Upper lobe of right lung (tissue), 1 donor: ENCODE results near the gene EIPR1. TPM values are rescaled to one million over a fixed set of nuclear protein-coding genes. Genes with fewer than 3 reads are reported as not detected.
A peak's percentile ranks its signal among the peaks of the same experiment; 100 is the strongest.
"Not testable (repeated sequence)": the region's sequence is repeated elsewhere in the genome, so short reads cannot be mapped to it uniquely, and the experiment has no call there.

ENCODE experiments used
- ATAC-seq: fragments of 200-7000 bp; cut with Tn5 transposase; one replicate; pipeline ENCODE4 v1.9.1; 2020; ENCODE audit warnings: mild to moderate bottlenecking, moderate library complexity
- DNase-seq: peaks from one replicate; pipeline ENCODE4 v3.0.0-alpha.2; 2020
- H3K27ac ChIP-seq: fragments of 200-600 bp; one replicate; pipeline ENCODE4 v1.8.0; 2022
- H3K27me3 ChIP-seq: fragments of 200-600 bp; one replicate; pipeline ENCODE4 v1.8.0; 2022; ENCODE audit warnings: mild to moderate bottlenecking
- H3K36me3 ChIP-seq: fragments of 200-600 bp; one replicate; pipeline ENCODE4 v1.8.0; 2022
- H3K4me1 ChIP-seq: fragments of 200-600 bp; one replicate; pipeline ENCODE4 v1.8.0; 2022
- H3K4me3 ChIP-seq: fragments of 200-600 bp; one replicate; pipeline ENCODE4 v1.8.0; 2022; ENCODE audit warnings: mild to moderate bottlenecking
- H3K9me3 ChIP-seq: fragments of 200-600 bp; one replicate; pipeline ENCODE4 v1.8.0; 2022
- CTCF ChIP-seq: fragments of 200-600 bp; IDR thresholded peaks from one replicate; pipeline ENCODE4 v1.8.0; 2022; ENCODE audit warnings: antibody characterized with exemption
- intact Hi-C: fragments of 100-400 bp; cut with DNase I; formaldehyde crosslinking; loops from one replicate; pipeline ENCODE4 v1.11.0; 2022
- total RNA-seq: library from RNA; stranded (reverse); fragmentation: NEBNext Ultra II Directional; extraction: Animal tissue kit (Norgen Biotek cat#: 25700); gene quantifications from one replicate; pipeline ENCODE4 v1.2.1, GENCODE V29; 2021
- donor health status: DM: no; HTN: yes; CAD: no; lungs with severe emphysema.

The EIPR1 gene
- total RNA-seq, 1 donor from 2014 or later: 16.6 TPM

- no peaks in the 10 kb centered on the region for H3K9me3 ChIP-seq
- no peak for DNase-seq
- intact Hi-C loops: no loop called here
Observed at GRCh38 chr2:3184167-3184566, 193.5 kb downstream of the EIPR1 start.

GRCh38 chr2:3183766-3184165 lies 193.9 kb downstream of the EIPR1 start:
- no peak overlapping the region for H3K27ac ChIP-seq
- H3K36me3 ChIP-seq: no peaks in the 10 kb centered on the region
- no peaks in the 10 kb centered on the region for H3K27me3 ChIP-seq
- DNase-seq: no peak
- H3K4me3 ChIP-seq: no peak overlapping the region
- intact Hi-C loops: no loop called here
- TF ChIP-seq CTCF: no peak
- ATAC-seq: no peak
- H3K4me1 ChIP-seq: no peaks in the 10 kb centered on the region
- no peaks in the 10 kb centered on the region for H3K9me3 ChIP-seq

More at GRCh38 chr2:3184167-3184566, 193.5 kb downstream of the EIPR1 start:
- H3K27me3 ChIP-seq: no peaks in the 10 kb centered on the region
- no peaks in the 10 kb centered on the region for H3K36me3 ChIP-seq
- no peak overlapping the region for H3K4me3 ChIP-seq
- ATAC-seq: no peak
- no peak for TF ChIP-seq CTCF
- H3K4me1 ChIP-seq: no peaks in the 10 kb centered on the region
- no peak overlapping the region for H3K27ac ChIP-seq

- Histone ChIP-seq H3K27ac (no peak overlapping the region), H3K4me3 (no peak overlapping the region), H3K9me3 (no peaks in the 10 kb centered on the region), H3K36me3 (no peaks in the 10 kb centered on the region), H3K4me1 (no peaks in the 10 kb centered on the region), H3K27me3 (no peaks in the 10 kb centered on the region)
- no peak for DNase-seq
- intact Hi-C loops: no loop called here
- no peak for TF ChIP-seq CTCF
- ATAC-seq: no peak
Observed at GRCh38 chr2:3182848-3183247, 194.8 kb downstream of the EIPR1 start.

DNA sequence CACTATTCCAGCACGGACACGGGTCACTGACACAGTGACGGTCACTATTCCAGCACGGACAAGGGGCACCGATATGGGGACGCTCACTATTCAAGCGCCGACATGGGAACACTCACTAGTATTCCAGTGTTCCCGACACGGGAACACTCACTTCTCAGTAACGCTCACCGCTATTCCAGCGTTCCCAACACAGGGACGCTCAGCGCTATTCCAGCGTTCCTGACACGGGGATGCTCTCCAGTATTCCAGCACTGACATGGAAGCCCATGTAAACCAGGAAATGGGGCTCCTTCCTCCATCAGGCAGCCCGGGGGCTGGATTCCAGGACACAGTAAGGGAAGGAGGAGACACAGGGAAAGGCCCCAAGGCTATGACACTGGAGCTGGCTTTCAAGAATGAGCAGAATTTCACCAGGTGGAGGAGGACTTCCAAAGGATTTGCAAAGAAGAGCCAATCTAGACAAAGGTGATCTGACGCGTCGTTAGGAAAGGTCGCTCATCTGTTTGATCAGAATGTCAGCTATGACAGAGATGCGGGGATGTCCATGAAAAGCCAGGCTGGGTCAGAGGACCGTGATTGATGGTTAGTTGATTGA lies 196.1 kb downstream of the EIPR1 start:
- TF ChIP-seq CTCF: no peak
- no peaks in the 10 kb centered on the region for H3K27me3 ChIP-seq
- no peak overlapping the region for H3K27ac ChIP-seq
- no peaks in the 10 kb centered on the region for H3K9me3 ChIP-seq
- DNase-seq (no peak), ATAC-seq (no peak)
- no peaks in the 10 kb centered on the region for H3K36me3 ChIP-seq
- intact Hi-C loops: no loop called here
- no peaks in the 10 kb centered on the region for H3K4me1 ChIP-seq
- no peak overlapping the region for H3K4me3 ChIP-seq

- DNase-seq: not testable (repeated sequence)
- peak; percentile 38 for ATAC-seq
Observed at GRCh38 chr2:3180909-3181221, 196.8 kb downstream of the EIPR1 start.

GRCh38 chr2:3180082-3180908 lies 197.3 kb downstream of the EIPR1 start:
- ATAC-seq (peak; percentile 52), DNase-seq (no peak)
- H3K27me3 ChIP-seq: no peaks in the 10 kb centered on the region
- H3K27ac ChIP-seq: no peak overlapping the region
- TF ChIP-seq CTCF: no peak
- H3K4me3 ChIP-seq: no peak overlapping the region
- H3K9me3 ChIP-seq: no peaks in the 10 kb centered on the region
- no peaks in the 10 kb centered on the region for H3K36me3 ChIP-seq
- intact Hi-C loops: no loop called here
- no peaks in the 10 kb centered on the region for H3K4me1 ChIP-seq

More at GRCh38 chr2:3180909-3181221, 196.8 kb downstream of the EIPR1 start:
- H3K36me3 ChIP-seq, H3K9me3 ChIP-seq, H3K4me3 ChIP-seq, H3K27ac ChIP-seq, intact Hi-C loops, H3K4me1 ChIP-seq, H3K27me3 ChIP-seq: not testable (repeated sequence)
